IPS DF 6.9 (cell line): ENCODE data around the gene SFRP5.

Experiments used
- DNase-seq: peaks from one replicate; pipeline ENCODE4 v3.0.0-alpha.2; 2013; ENCODE audit warnings: low read depth, low spot score
- H3K27ac ChIP-seq: one replicate; pipeline ENCODE4 v1.5.1; 2013; ENCODE audit warnings: low read length, control low read depth
- H3K27me3 ChIP-seq: 2 replicates; pipeline ENCODE4 v1.6.1; 2013; ENCODE audit warnings: mild to moderate bottlenecking, low read length; ENCODE audit not compliant: control insufficient read depth, insufficient read depth
- H3K36me3 ChIP-seq: 2 replicates; pipeline ENCODE4 v1.6.1; 2013; ENCODE audit warnings: low read length; ENCODE audit not compliant: control insufficient read depth, insufficient read depth
- H3K4me1 ChIP-seq: 2 replicates; pipeline ENCODE4 v1.6.1; 2013; ENCODE audit warnings: low read length; ENCODE audit not compliant: control insufficient read depth, insufficient read depth
- H3K4me3 ChIP-seq: 2 replicates; pipeline ENCODE4 v1.5.1; 2013; ENCODE audit warnings: mild to moderate bottlenecking, low read length
- H3K9me3 ChIP-seq: 2 replicates; pipeline ENCODE4 v1.6.1; 2013; ENCODE audit warnings: low read length, inconsistent platforms; ENCODE audit not compliant: control insufficient read depth, insufficient read depth
- WGBS: extraction: QIAGEN DNeasy Blood & Tissue Kit; methylation state at CpG from one replicate; pipeline ENCODE4 v1.1.7; 2013; ENCODE audit warnings: mixed read lengths, missing lambda C conversion rate; ENCODE audit not compliant: insufficient read length, insufficient coverage; 5-methylcytosine and 5-hydroxymethylcytosine counted together

Gene SFRP5

DNA sequence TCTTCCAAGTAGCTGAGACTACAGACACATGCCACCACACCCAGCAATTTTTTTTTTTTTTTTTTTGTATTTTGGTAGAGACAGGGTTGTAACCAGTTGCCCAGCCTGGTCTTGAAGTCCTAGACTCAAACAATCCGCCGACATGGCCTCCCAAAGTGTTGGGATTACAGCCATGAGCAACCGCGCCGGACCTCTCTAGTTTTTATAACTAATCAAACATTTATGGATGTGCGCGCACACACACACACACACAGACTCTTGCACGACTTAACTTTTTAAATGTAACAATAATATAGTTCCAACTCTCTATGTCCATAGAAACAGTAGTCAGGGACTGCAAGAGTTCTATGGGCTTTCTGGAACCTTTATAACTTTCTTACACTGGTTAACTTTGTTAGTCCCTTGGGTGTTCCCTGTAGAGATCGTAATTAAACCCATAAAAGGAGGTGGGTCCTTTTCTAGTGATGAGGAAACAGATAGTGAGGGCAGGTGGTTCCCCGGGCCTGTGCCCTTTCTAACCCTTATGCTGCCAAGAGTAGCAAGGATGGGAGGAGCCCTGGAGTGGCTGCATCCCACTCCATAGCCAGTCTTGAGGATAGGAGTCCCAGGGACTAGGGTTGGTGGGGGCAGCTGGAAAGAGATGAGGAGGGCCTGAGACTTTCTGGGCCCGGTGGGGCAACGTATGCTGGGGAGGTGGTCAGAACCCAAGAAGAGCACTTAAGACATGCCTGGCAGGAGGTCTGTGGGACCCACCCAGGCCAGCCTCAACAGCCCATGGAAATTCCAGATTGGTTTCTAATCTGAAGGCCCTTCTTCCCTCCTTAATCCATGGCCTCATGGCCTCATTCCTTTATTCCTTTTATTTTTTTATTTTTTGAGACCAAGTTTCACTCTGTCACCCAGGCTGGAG is 49.7 kb downstream of the SFRP5 start:
- DNase-seq: no peak
- WGBS: no CpG with 5 or more reads among the region's 12 CpGs
- H3K9me3 ChIP-seq: no peaks in the 10 kb centered on the region
- no peak overlapping the region for H3K4me3 ChIP-seq
- peaks cover 4% of the 10 kb centered on the region for H3K4me1 ChIP-seq
- H3K36me3 ChIP-seq: no peaks in the 10 kb centered on the region
- no peaks in the 10 kb centered on the region for H3K27me3 ChIP-seq
- H3K27ac ChIP-seq: no peak overlapping the region

DNA sequence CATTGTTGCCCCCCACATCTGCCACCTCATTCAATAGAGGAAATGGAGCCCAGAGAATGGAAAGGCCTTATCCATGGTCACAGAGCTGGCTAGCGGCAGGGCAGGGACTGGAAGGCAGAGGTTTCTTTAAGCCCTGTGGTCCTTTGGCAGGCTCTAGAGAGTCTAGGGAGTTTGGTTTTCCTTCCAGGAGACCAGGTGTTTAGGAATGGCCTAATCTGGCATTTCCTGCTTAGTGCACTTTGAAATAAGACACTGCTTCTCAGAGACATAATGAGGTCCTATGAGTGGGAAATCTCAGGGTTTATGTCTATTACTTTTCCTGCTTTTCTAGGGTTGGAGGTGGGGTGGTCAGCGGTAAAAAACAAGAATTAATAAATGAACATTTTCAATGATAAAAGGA is 52.2 kb downstream of the SFRP5 start:
- Histone ChIP-seq H3K36me3 (no peaks in the 10 kb centered on the region), H3K4me1 (peaks cover 6% of the 10 kb centered on the region), H3K9me3 (no peaks in the 10 kb centered on the region), H3K4me3 (no peak overlapping the region), H3K27ac (no peak overlapping the region), H3K27me3 (no peaks in the 10 kb centered on the region)
- DNase-seq: no peak
- no CpG with 5 or more reads among the region's 2 CpGs for WGBS

DNA sequence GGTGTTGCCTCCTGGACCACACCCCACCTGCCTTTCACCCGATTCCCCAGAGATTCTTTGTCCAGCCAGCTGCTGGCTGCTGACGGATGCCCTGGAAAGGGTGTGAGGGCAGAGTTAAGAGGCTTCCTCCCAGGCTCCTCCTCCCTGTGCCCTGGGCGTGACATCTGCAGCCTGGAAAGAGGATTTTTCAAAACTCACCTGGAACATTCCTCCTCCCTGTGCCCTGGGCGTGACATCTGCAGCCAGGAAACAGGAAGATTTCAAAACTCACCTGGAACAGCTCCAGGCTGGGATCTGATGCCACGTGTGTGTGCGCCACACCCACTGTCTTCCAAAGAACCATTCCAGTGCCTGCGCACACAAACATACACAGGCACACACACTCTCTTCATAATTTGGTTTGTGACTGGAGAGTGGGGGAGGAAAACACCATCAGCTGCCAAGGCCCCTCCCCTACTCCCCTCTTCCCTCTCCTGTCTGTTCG is 53.1 kb downstream of the SFRP5 start:
- Histone ChIP-seq H3K4me1 (peaks cover 6% of the 10 kb centered on the region), H3K27ac (no peak overlapping the region), H3K27me3 (no peaks in the 10 kb centered on the region), H3K4me3 (no peak overlapping the region), H3K9me3 (no peaks in the 10 kb centered on the region), H3K36me3 (no peaks in the 10 kb centered on the region)
- WGBS: no CpG with 5 or more reads among the region's 8 CpGs
- DNase-seq: no peak

GRCh38 chr10:97718178-97718577 is 53.6 kb downstream of the SFRP5 start:
- WGBS: no CpG with 5 or more reads among the region's 6 CpGs
- Histone ChIP-seq H3K27me3 (no peaks in the 10 kb centered on the region), H3K36me3 (no peaks in the 10 kb centered on the region), H3K4me3 (no peak overlapping the region), H3K4me1 (peaks cover 6% of the 10 kb centered on the region), H3K27ac (no peak overlapping the region), H3K9me3 (no peaks in the 10 kb centered on the region)
- DNase-seq: no peak

DNA sequence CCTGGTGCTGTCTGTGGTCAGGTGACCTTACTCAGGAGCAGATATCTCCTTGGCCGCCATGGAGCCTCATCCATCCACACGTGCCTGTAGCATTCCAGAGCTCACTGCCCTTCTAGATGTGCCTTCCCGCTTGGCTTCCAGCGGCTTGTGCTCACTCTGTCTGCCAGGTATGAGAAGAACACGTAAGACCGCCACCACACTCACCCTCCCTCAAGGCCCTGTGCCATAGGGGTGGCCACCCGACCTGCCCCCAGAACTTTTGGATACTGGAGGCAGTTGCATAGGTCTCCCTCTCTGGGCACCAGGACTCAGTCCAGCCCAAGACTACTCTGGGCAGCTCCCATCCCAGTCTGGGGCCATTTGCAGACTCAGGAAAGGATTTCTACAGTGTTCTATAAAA is 54.2 kb downstream of the SFRP5 start:
- Histone ChIP-seq H3K4me1 (peaks cover 6% of the 10 kb centered on the region), H3K27me3 (no peaks in the 10 kb centered on the region), H3K36me3 (no peaks in the 10 kb centered on the region), H3K4me3 (no peak overlapping the region), H3K9me3 (no peaks in the 10 kb centered on the region), H3K27ac (no peak overlapping the region)
- DNase-seq: no peak
- no CpG with 5 or more reads among the region's 7 CpGs for WGBS
